ENCODE measurements around the gene RHEX.
A peak's percentile ranks its signal among the peaks of the same experiment; 100 is the strongest.

RHEX gene

GRCh38 chr1:206101351-206102045 lies 48.5 kb downstream of the RHEX start:
- no peak for TF ChIP-seq CTCF (IDR thresholded peaks at IDR 0.05)
- DNase-seq = no peak
- H3K9me3 Mint-ChIP-seq = no peaks in the 10 kb centered on the region
- H3K4me1 Mint-ChIP-seq = peaks cover 10% of the 10 kb centered on the region
- H3K27ac Mint-ChIP-seq = no peak overlapping the region
- H3K36me3 Mint-ChIP-seq (ENCODE audit: low read depth) = no peaks in the 10 kb centered on the region
- peaks cover 3% of the 10 kb centered on the region for H3K27me3 Mint-ChIP-seq (ENCODE audit: low read depth, poor library complexity)
- no peak overlapping the region for H3K4me3 Mint-ChIP-seq

- H3K4me1 Mint-ChIP-seq = peaks cover 10% of the 10 kb centered on the region
- no peak for TF ChIP-seq CTCF (IDR thresholded peaks at IDR 0.05)
- H3K27ac Mint-ChIP-seq = no peak overlapping the region
- no peaks in the 10 kb centered on the region for H3K36me3 Mint-ChIP-seq (ENCODE audit: low read depth)
- H3K4me3 Mint-ChIP-seq = no peak overlapping the region
- H3K27me3 Mint-ChIP-seq (ENCODE audit: low read depth, poor library complexity) = peaks cover 3% of the 10 kb centered on the region
- no peaks in the 10 kb centered on the region for H3K9me3 Mint-ChIP-seq
- DNase-seq = no peak
These were observed 49.4 kb downstream of the RHEX start for GRCh38 chr1:206102292-206102936.

- no peak for TF ChIP-seq CTCF (IDR thresholded peaks at IDR 0.05)
- no peaks in the 10 kb centered on the region for H3K36me3 Mint-ChIP-seq (ENCODE audit: low read depth)
- no peaks in the 10 kb centered on the region for H3K9me3 Mint-ChIP-seq
- H3K4me3 Mint-ChIP-seq = no peak overlapping the region
- peaks cover 3% of the 10 kb centered on the region for H3K27me3 Mint-ChIP-seq (ENCODE audit: low read depth, poor library complexity)
- peaks cover 10% of the 10 kb centered on the region for H3K4me1 Mint-ChIP-seq
- no peak overlapping the region for H3K27ac Mint-ChIP-seq
- DNase-seq = no peak
These were observed 51.0 kb downstream of the RHEX start for GRCh38 chr1:206103979-206104378.

GRCh38 chr1:206105464-206105995 lies 52.6 kb downstream of the RHEX start:
- no peaks in the 10 kb centered on the region for H3K9me3 Mint-ChIP-seq
- no peak for TF ChIP-seq CTCF (IDR thresholded peaks at IDR 0.05)
- H3K4me3 Mint-ChIP-seq = no peak overlapping the region
- no peak for DNase-seq
- peaks cover 6% of the 10 kb centered on the region for H3K4me1 Mint-ChIP-seq
- H3K27me3 Mint-ChIP-seq (ENCODE audit: low read depth, poor library complexity) = peaks cover 9% of the 10 kb centered on the region
- H3K36me3 Mint-ChIP-seq (ENCODE audit: low read depth) = no peaks in the 10 kb centered on the region
- H3K27ac Mint-ChIP-seq = no peak overlapping the region

GRCh38 chr1:206106328-206107167 lies 53.6 kb downstream of the RHEX start:
- no peaks in the 10 kb centered on the region for H3K9me3 Mint-ChIP-seq
- peak; percentile 87 for DNase-seq
- H3K4me3 Mint-ChIP-seq = no peak overlapping the region
- no peak overlapping the region for H3K27ac Mint-ChIP-seq
- peaks cover 14% of the 10 kb centered on the region for H3K27me3 Mint-ChIP-seq (ENCODE audit: low read depth, poor library complexity)
- TF ChIP-seq CTCF (IDR thresholded peaks at IDR 0.05) = peak; percentile 86
- H3K4me1 Mint-ChIP-seq = peaks cover 6% of the 10 kb centered on the region
- H3K36me3 Mint-ChIP-seq (ENCODE audit: low read depth) = no peaks in the 10 kb centered on the region
